GM18868 (cell line): Measurements from ENCODE around the gene NCOR2.
A peak's percentile ranks its signal among the peaks of the same experiment; 100 is the strongest.

ENCODE experiments used
- ATAC-seq: cut with Tn5 transposase; IDR thresholded peaks from one replicate; pipeline ENCODE4 v1.9.1; 2021; ENCODE audit warnings: mild to moderate bottlenecking, moderate library complexity; ENCODE audit not compliant: unreplicated experiment

Gene NCOR2

GRCh38 chr12:124529565-124530276, 37.7 kb downstream of the NCOR2 start:
- no peak for ATAC-seq

DNA sequence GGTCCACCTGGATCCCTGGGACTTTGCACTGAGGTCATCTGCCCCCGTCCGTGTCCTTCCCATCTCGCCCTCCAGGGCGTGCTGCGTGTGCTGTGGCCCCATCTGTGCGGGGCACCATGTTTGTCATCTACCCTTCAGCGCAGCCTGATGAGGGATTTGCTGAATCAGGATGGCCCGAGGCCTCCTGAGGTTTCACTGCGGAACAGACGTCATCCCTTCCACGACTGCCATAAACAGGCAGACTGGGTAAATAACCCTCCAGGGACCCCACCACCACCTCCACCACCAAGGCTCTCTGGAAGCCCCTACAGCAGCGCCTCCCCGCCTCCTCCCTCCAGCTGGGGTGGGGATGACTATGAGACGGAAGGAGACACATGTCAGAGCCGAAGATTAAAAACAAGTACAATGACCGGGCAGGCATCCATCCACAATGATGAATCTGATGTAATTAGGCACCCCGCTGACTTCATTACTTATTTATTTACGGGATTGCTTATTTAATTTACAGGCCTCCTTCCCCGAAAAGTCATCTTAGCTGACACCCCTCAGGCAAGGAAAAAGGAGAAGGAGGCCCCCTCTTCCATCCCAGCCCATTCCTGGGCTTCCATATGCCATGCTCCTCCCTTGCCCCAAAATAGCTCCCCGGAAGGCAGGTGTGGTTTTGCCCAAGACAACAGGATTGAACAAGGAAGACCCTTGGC, 39.4 kb downstream of the NCOR2 start:
- ATAC-seq = no peak

DNA sequence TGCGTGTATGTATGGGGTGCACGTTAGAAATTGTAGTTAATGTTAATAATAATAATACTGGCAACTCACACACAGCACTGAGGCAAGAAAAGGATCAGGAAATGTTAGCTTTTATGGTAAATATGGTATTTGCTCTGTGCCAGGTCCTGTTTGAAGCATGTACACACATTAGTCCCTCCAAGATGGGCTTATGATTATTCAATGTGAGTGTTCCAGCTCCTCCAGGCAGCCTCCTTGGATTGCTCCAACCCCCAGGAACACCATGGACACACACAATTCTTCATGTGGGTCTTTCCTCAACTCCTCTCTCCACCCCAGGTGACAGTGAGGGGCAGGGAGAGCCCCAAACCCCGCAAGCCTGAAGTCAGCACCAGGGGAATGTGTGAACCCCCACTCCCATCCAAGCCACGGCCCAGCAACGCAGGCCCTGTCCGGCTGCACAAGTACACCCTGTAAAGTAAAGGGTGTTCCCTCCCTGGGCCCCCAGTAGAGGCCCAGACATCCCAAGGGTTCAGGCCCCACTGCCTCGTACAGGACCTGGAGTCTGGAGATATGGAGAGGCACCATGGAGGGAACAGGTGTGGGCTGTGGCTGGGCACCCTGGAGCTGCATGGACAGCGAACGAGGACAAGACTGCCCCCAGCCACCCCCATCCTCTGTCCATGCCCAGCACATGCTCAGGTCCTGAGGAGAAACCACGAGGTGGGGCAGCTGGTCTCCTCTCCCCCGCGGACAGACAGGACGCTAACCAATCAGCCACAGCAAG, 41.3 kb downstream of the NCOR2 start:
- no peak for ATAC-seq

DNA sequence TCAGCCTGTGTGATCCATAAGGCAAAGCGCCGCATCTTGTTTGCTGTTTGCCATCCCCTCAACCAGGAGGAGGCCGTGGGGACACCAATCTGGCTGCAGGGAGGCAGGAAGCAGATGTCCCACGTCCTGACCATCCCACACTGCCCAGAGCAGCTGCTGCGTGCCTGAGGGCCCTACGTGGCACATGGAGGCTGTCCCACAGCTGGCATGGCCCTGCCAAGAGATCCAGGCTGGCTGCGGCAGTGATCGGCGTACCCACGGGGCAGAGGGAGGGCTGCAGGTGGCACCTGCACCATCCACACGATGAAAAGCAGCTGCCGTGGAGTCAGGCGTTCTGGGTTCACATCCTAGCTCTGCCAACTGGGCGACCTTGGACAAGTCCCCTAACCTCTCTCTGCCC, 42.0 kb downstream of the NCOR2 start:
- ATAC-seq = no peak

- ATAC-seq = no peak
Observed at GRCh38 chr12:124524231-124524925, 43.0 kb downstream of the NCOR2 start.

DNA sequence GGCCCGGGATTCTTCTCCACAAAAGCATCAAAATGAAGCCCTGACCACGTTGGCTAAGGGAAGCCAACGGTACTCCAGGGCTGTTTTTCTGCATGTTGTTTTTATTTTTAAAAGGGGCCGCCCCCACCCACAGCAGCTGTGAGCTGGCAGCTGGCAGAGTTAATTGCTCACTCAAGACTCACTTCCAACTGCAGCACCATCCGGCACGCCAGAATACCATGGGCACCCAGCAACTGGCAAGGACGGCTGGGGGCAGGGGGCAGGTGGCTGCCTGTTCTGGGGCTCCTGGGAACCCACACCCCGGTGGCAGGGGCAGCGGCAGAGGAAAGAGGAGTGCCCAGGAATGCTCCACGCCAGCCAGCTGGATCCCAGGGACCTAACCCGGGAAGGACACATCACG, 44.3 kb downstream of the NCOR2 start:
- ATAC-seq = peak; percentile 49

DNA sequence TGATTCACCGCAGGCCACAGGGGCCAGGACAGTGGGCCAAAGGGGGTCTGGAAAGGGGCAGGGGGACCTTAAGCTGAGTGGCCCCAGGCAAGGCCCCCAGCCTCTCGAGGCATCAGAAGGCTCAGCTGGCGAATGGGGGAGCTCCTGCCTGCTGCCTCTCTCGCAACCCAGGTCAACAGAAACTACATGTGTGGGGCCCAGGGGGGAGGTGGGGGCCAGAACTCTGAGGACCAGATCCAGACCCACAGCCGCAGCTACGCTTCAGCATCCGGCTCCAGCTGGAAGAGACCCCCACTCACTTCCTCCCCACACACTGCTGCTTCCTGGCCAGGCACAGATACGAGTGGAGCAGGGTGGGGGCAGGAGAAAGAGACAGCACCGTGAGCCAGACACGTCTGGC, 46.5 kb downstream of the NCOR2 start:
- ATAC-seq = no peak

DNA sequence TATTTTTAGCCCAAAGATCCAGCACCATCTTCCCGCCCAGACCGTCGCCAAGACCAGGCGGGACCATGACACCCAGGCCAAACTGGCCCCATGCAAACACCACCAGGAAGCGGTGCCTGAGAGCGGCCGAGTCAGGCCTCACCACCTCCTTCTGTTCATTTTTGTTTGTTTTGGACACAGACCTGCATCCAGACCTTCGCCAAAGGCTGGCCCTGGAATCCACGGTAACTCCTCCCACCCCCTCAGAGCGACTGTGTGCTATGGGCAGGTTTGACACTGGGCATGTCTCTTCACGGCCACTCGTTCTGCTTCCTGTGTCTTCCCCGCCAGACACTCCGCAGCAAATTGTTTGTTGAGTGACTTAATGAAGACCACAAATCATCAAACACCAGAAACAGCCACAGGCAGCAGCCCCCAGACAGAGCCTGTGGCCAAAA, 47.1 kb downstream of the NCOR2 start:
- no peak for ATAC-seq

GRCh38 chr12:124519746-124520145, 47.7 kb downstream of the NCOR2 start:
- no peak for ATAC-seq

- no peak for ATAC-seq
Observed at GRCh38 chr12:124518051-124518932, 49.1 kb downstream of the NCOR2 start.
